Activated naive CD4-positive, alpha-beta T cell treated with anti-CD3 and anti-CD28 coated beads, Interleukin-2, amount 50 U/mL, for 16 hours (primary cell): ENCODE data around the gene SMG7.

ENCODE experiments used
- DNase-seq: peaks from one replicate; pipeline ENCODE4 v3.0.0-alpha.2; 2020

SMG7 gene

GRCh38 chr1:183515002-183515689, 42.8 kb downstream of the SMG7 start:
- DNase-seq: no peak

GRCh38 chr1:183516725-183517124, 44.4 kb downstream of the SMG7 start:
- DNase-seq: no peak

- DNase-seq: no peak
Measured at GRCh38 chr1:183517401-183517800, 45.1 kb downstream of the SMG7 start.

GRCh38 chr1:183520379-183520778, 48.1 kb downstream of the SMG7 start:
- DNase-seq: no peak

GRCh38 chr1:183522104-183522503, 49.8 kb downstream of the SMG7 start:
- no peak for DNase-seq

- DNase-seq: no peak
Measured at GRCh38 chr1:183528577-183528976, 56.3 kb downstream of the SMG7 start.

- DNase-seq: no peak
Measured at GRCh38 chr1:183533617-183534174, 61.4 kb downstream of the SMG7 start.

- no peak for DNase-seq
Measured at GRCh38 chr1:183537405-183537804, 65.1 kb downstream of the SMG7 start.

GRCh38 chr1:183543619-183544204, 71.4 kb downstream of the SMG7 start:
- DNase-seq: no peak

GRCh38 chr1:183544598-183545297, 72.4 kb downstream of the SMG7 start:
- no peak for DNase-seq

- no peak for DNase-seq
Measured at GRCh38 chr1:183546427-183546826, 74.1 kb downstream of the SMG7 start.

- DNase-seq: no peak
Measured at GRCh38 chr1:183548116-183548515, 75.8 kb downstream of the SMG7 start.

GRCh38 chr1:183550915-183551314, 78.6 kb downstream of the SMG7 start:
- no peak for DNase-seq

- DNase-seq: no peak
Measured at GRCh38 chr1:183551924-183552323, 79.6 kb downstream of the SMG7 start.

- DNase-seq: no peak
Measured at GRCh38 chr1:183552441-183552840, 80.1 kb downstream of the SMG7 start.

- no peak for DNase-seq
Measured at GRCh38 chr1:183552891-183553290, 80.6 kb downstream of the SMG7 start.

- no peak for DNase-seq
Measured at GRCh38 chr1:183553331-183553730, 81.0 kb downstream of the SMG7 start.

- DNase-seq: no peak
Measured at GRCh38 chr1:183553764-183554163, 81.5 kb downstream of the SMG7 start.

- DNase-seq: no peak
Measured at GRCh38 chr1:183554577-183554976, 82.3 kb downstream of the SMG7 start.

GRCh38 chr1:183559061-183559460, 86.8 kb downstream of the SMG7 start:
- DNase-seq: no peak

- no peak for DNase-seq
Measured at GRCh38 chr1:183562701-183563100, 90.4 kb downstream of the SMG7 start.

GRCh38 chr1:183565261-183565660, 93.0 kb downstream of the SMG7 start:
- DNase-seq: no peak

GRCh38 chr1:183566026-183566425, 93.7 kb downstream of the SMG7 start:
- DNase-seq: no peak

GRCh38 chr1:183567584-183567983, 95.3 kb downstream of the SMG7 start:
- no peak for DNase-seq
